HepG2 (cell line): ENCODE results near the gene XAF1. TPM values are rescaled to one million over a fixed set of nuclear protein-coding genes. Genes with fewer than 3 reads are reported as not detected.

Experiments
- ATAC-seq: fragments of 200-7000 bp; cut with Tn5 transposase; 3 replicates; pipeline ENCODE4 v1.9.1; 2020; ENCODE audit warnings: mild to moderate bottlenecking, moderate library complexity
- BruUV-seq: library from RNA; stranded (reverse); fragments of 400-500 nt; replicated peaks from 2 replicates; lab custom pipeline; 2021; lab: Mats Ljungman, UMichigan
- CTCF ChIA-PET: fragments of 300-600 bp; formaldehyde crosslinking; extraction: SDS; loops from one replicate; lab custom pipeline; 2021; ENCODE audit warnings: low total read pairs, inconsistent platforms, low intra/inter-chr PET ratio; lab: Yijun Ruan, JAX
- POLR2A ChIA-PET: fragments of 350-600 bp; sonication (Branson Sonifier 250); formaldehyde crosslinking; loops from one replicate; lab custom pipeline; 2020; ENCODE audit warnings: antibody characterized with exemption, inconsistent platforms; lab: Yijun Ruan, JAX
- DNase-seq: peaks from one replicate; pipeline ENCODE4 v3.0.0-alpha.2; 2015; ENCODE audit warnings: low spot score
- FAIRE-seq: peaks from 3 replicates; lab custom pipeline; 2011; peaks lifted over from hg19 to GRCh38; lab: Jason Lieb, UNC
- H2AFZ ChIP-seq: one replicate; pipeline ENCODE4 v1.6.1; 2011; ENCODE audit warnings: low read length, inconsistent platforms
- H3K27ac ChIP-seq: fragments of 300-600 bp; 3 replicates; pipeline ENCODE4 v1.8.0; 2011; ENCODE audit warnings: mixed run types, mild to moderate bottlenecking, mixed read lengths, low read length, inconsistent platforms; ENCODE audit not compliant: insufficient read depth; ENCODE audit errors: extremely low read length
- H3K27me3 ChIP-seq, 2 experiments: fragments of 200-600 bp in 1 of 2; 2 replicates in 1 of 2; 3 replicates in 1 of 2; pipeline versions ENCODE4 v1.6.0 to v1.8.0; 2011; ENCODE audit warnings: low read length in 2 of 2, mild to moderate bottlenecking in 2 of 2, moderate library complexity in 2 of 2, inconsistent platforms in 1 of 2; ENCODE audit not compliant: insufficient read depth in 2 of 2, control insufficient read depth in 1 of 2
- H3K36me3 ChIP-seq, 2 experiments: fragments of 200-600 bp in 1 of 2; replicated peaks in 1 of 2; 2 replicates in 1 of 2; 3 replicates in 1 of 2; pipeline versions ENCODE4 v1.5.1 to v1.8.0; 2011; ENCODE audit warnings: low read length in 2 of 2, inconsistent platforms in 1 of 2; ENCODE audit not compliant: insufficient read depth in 2 of 2, control insufficient read depth in 1 of 2
- H3K4me1 ChIP-seq: 2 replicates; pipeline ENCODE4 v1.5.1; 2012; ENCODE audit warnings: low read length, inconsistent platforms; ENCODE audit not compliant: insufficient read depth
- H3K4me2 ChIP-seq: 2 replicates; pipeline ENCODE4 v1.6.0; 2011; ENCODE audit warnings: low read depth, low read length, inconsistent platforms
- H3K4me3 ChIP-seq, 3 experiments: fragments of 200-600 bp in 1 of 3; sonication (generic), shearing (Covaris generic) in 1 of 3; replicated peaks in 1 of 3; 2 replicates each; pipeline ENCODE4 v1.5.1; 2011 to 2016; ENCODE audit warnings: low read length in 3 of 3, inconsistent platforms in 2 of 3, low read depth in 2 of 3, mild to moderate bottlenecking in 2 of 3, control low read depth in 1 of 3, mixed read lengths in 1 of 3; ENCODE audit not compliant: insufficient read depth in 1 of 3
- H3K79me2 ChIP-seq: one replicate; pipeline ENCODE4 v1.6.1; 2011; ENCODE audit warnings: low read length, inconsistent platforms; ENCODE audit not compliant: insufficient read depth
- H3K9ac ChIP-seq: 2 replicates; pipeline ENCODE4 v1.6.0; 2011; ENCODE audit warnings: mild to moderate bottlenecking, low read depth, low read length, inconsistent platforms; ENCODE audit not compliant: insufficient read depth
- H3K9me3 ChIP-seq: 2 replicates; pipeline ENCODE4 v1.5.1; 2012; ENCODE audit warnings: mild to moderate bottlenecking, low read length
- H4K20me1 ChIP-seq: 2 replicates; pipeline ENCODE4 v1.6.0; 2011; ENCODE audit warnings: inconsistent platforms, mild to moderate bottlenecking, low read length, moderate library complexity; ENCODE audit not compliant: insufficient read depth
- BCLAF1 ChIP-seq: fragments of 450-650 bp; IDR thresholded peaks from 2 replicates; pipeline ENCODE4 v1.6.1; 2017; ENCODE audit warnings: mild to moderate bottlenecking
- CEBPB ChIP-seq: IDR thresholded peaks from 2 replicates; pipeline ENCODE4 v1.6.1; 2011; ENCODE audit warnings: low read depth, low read length, improper control_type of control experiment, borderline replicate concordance
- ERF ChIP-seq: IDR thresholded peaks from 2 replicates; pipeline ENCODE4 v1.6.1; 2018; ENCODE audit warnings: missing biosample characterization, missing genetic modification reagents
- HMG20B ChIP-seq: conservative IDR thresholded peaks from 2 replicates; pipeline ENCODE4 v1.6.1; 2016; ENCODE audit warnings: missing genetic modification reagents, missing compliant biosample characterization
- IRF1 ChIP-seq: sonication (generic); formaldehyde crosslinking; IDR thresholded peaks from 2 replicates; pipeline ENCODE4 v1.4.0; 2020; ENCODE audit warnings: low read depth, mild to moderate bottlenecking, missing genetic modification reagents
- WGBS: methylation state at CpG from one replicate; pipeline ENCODE4 v1.1.6; 2017; ENCODE audit warnings: low lambda C conversion rate; 5-methylcytosine and 5-hydroxymethylcytosine counted together
- in situ Hi-C: cut with HindIII; loops from 2 replicates; pipeline ENCODE4 v1.10.0; 2017; ENCODE audit warnings: low pct_unique_long_range_greater_than_20kb; ENCODE audit not compliant: extremely low pct_ligation_motif_present
- intact Hi-C: fragments of 100-400 bp; cut with micrococcal nuclease; formaldehyde crosslinking; loops from one replicate; pipeline ENCODE4 v1.10.0; 2022; ENCODE audit not compliant: unreplicated experiment
- polyA plus RNA-seq, 8 experiments: library from polyadenylated mRNA; depleted of rRNA in 3 of 8; stranded (reverse) in 7 of 8; unstranded in 1 of 8; fragments of >200 nt; fragmentation: Illumina TruSeq in 4 of 8; extraction: Trizol in 4 of 8; gene quantifications; 2 replicates each; pipeline versions ENCODE4 v1.2.1 to v1.2.3, GENCODE V29; 2011 to 2016; ENCODE audit warnings: low read depth in 4 of 8, missing spikeins in 1 of 8, mixed read lengths in 1 of 8; ENCODE audit not compliant: insufficient read depth in 1 of 8
- total RNA-seq, 5 experiments: library from RNA; depleted of rRNA; stranded (reverse); fragments of >200 nt; fragmentation: Illumina TruSeq; extraction: Trizol; gene quantifications; 2 replicates each; pipeline ENCODE4 v1.2.3, GENCODE V29; 2016; ENCODE audit warnings: low read depth in 1 of 5
- TF ChIP-seq, protein P1 (sequence below): sonication (generic); formaldehyde crosslinking; IDR thresholded peaks from 2 replicates; pipeline ENCODE4 v1.5.0; 2020; ENCODE audit warnings: missing genetic modification reagents
- TF ChIP-seq, protein P2 (sequence below): sonication (generic); formaldehyde crosslinking; IDR thresholded peaks from 2 replicates; pipeline ENCODE4 v1.5.1; 2020; ENCODE audit warnings: missing genetic modification reagents, mild to moderate bottlenecking, borderline replicate concordance

The XAF1 gene
- total and polyA plus RNA-seq, 2 of the 13 experiments (the other 11 are each of a cell fraction or from before 2014, with no cell fraction given) = 1.2 to 2.4 TPM

- no peak for TF ChIP-seq HMG20B (CRISPR knock-in tag)
- TF ChIP-seq CEBPB = 0 out of 2 replicates have a peak, but pooled peaks have one; percentile 32
These were observed 31.3 kb downstream of the XAF1 start (continued) for GRCh38 chr17:6787081-6787693.

GRCh38 chr17:6789146-6789545 is 33.3 kb downstream of the XAF1 start:
- intact Hi-C loops (no loop called here), in situ Hi-C loops (no loop called here)
- ChIA-PET CTCF (no interaction called here), POLR2A (no interaction called here)
- Histone ChIP-seq H3K27ac (no peak overlapping the region), H4K20me1 (no peaks in the 10 kb centered on the region), H3K79me2 (no peaks in the 10 kb centered on the region), H3K9ac (no peak overlapping the region), H3K9me3 (no peaks in the 10 kb centered on the region), H3K4me1 (peaks cover 37% of the 10 kb centered on the region), H3K4me2 (no peak overlapping the region), H3K36me3 (no peaks in the 10 kb centered on the region), H3K27me3 (no peaks in the 10 kb centered on the region; a peak in 1 of 5 replicates)
- FAIRE-seq = no peak
- DNase-seq = no peak
- WGBS = 63% methylated on average over 4 of the region's 4 CpGs
- BruUV-seq = no TSS peak
- TF ChIP-seq, protein P1, sequence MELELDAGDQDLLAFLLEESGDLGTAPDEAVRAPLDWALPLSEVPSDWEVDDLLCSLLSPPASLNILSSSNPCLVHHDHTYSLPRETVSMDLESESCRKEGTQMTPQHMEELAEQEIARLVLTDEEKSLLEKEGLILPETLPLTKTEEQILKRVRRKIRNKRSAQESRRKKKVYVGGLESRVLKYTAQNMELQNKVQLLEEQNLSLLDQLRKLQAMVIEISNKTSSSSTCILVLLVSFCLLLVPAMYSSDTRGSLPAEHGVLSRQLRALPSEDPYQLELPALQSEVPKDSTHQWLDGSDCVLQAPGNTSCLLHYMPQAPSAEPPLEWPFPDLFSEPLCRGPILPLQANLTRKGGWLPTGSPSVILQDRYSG (CRISPR knock-in tag) = no peak
- TF ChIP-seq BCLAF1 (no peak), IRF1 (CRISPR knock-in tag) (no peak), ERF (CRISPR knock-in tag) (no peak)
- TF ChIP-seq, protein P2, sequence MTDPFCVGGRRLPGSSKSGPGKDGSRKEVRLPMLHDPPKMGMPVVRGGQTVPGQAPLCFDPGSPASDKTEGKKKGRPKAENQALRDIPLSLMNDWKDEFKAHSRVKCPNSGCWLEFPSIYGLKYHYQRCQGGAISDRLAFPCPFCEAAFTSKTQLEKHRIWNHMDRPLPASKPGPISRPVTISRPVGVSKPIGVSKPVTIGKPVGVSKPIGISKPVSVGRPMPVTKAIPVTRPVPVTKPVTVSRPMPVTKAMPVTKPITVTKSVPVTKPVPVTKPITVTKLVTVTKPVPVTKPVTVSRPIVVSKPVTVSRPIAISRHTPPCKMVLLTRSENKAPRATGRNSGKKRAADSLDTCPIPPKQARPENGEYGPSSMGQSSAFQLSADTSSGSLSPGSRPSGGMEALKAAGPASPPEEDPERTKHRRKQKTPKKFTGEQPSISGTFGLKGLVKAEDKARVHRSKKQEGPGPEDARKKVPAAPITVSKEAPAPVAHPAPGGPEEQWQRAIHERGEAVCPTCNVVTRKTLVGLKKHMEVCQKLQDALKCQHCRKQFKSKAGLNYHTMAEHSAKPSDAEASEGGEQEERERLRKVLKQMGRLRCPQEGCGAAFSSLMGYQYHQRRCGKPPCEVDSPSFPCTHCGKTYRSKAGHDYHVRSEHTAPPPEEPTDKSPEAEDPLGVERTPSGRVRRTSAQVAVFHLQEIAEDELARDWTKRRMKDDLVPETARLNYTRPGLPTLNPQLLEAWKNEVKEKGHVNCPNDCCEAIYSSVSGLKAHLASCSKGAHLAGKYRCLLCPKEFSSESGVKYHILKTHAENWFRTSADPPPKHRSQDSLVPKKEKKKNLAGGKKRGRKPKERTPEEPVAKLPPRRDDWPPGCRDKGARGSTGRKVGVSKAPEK (CRISPR knock-in tag) = no peak
- TF ChIP-seq, all 625 proteins: peak for 0
- Histone ChIP-seq H2AFZ (no peak overlapping the region), H3K4me3 (no peak overlapping the region)
- no peak for ATAC-seq
